Stimulated activated CD4-positive, alpha-beta T cell treated with anti-CD3 and anti-CD28 coated beads, Interleukin-1b, Interleukin-23, amount 100 ng/mL, for 24 hours (primary cell): Measurements from ENCODE around the gene OTUD3.
"Not testable (repeated sequence)": the region's sequence is repeated elsewhere in the genome, so short reads cannot be mapped to it uniquely, and the experiment has no call there.

Experiments used
- DNase-seq, 4 experiments: peaks; one replicate each; pipeline ENCODE4 v3.0.0-alpha.2; 2020; ENCODE audit warnings: low read depth in 4 of 4, low spot score in 1 of 4

OTUD3 gene

GRCh38 chr1:19909971-19910370 is 27.8 kb downstream of the OTUD3 start:
- no peak for DNase-seq

DNA sequence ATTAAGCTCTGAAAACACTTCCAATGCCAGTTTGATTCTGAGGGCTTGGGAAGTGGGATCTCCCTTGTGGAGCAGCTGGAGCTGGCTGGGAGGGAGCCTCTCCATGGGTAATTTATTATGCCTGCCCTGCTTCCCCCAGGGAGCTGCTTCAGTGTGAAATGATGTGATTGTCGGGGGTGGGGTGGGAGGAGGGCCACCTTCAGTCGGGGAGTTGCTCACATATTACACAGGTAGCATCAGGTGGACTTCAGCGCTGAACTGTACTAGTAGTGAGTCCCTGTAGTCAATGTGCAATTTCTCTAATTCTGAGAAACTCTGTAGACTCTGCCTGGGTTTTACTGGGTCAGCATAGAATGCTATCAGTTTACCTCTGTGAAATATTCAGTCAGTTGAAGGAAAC is 28.5 kb downstream of the OTUD3 start:
- no peak for DNase-seq

DNA sequence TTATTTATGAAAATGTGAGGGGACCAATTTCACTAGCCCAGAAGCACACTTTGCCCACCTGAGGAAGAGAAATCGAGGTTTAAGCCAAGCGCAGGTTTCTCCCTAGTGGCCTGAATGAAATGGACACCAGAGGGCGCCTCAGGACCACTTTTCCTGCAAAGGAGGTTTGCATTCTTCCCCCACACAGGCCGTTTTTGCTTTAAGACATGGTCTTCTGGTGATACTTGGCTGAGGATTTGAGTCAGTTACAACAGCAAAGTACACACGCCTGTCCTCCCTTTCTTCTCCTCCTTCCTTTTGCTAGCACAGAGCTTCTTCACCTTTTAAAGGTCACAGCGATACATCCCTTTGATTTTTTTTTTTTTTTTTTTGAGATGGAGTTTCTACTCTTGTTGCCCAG is 35.9 kb downstream of the OTUD3 start:
- DNase-seq = peak; percentile 72 to 81 (median 76)

DNA sequence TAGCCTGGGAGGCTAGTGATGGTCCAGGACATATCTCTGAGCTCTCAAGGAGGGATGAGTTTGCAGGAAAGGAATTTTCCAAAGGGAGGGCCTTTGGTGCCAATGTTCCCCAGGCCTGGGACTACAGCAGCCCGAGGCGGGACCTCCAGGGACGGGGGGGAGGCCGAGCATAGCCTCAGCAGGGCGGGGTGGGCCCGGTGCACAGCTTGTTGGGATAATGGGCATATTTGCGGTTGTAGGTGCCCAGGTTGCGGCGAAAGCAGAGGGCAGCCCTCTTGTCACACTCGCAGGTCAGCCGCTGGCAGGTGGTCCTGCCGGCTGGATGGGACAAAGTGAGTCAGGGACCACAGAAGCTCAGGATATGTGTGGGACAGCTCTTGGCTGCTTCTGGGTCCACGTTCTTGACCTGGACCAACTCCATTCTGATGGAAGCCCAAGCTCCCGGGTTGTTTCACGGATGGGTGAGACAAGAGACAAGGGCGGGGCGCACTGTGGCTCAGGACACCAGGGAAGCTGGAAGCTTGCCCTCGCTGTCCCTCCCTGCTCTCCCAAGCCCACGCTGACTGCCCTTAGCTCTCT is 38.0 kb downstream of the OTUD3 start:
- DNase-seq = no peak

- DNase-seq = no peak
These were observed 39.1 kb downstream of the OTUD3 start for GRCh38 chr1:19921310-19921709.

- DNase-seq = no peak
These were observed 40.0 kb downstream of the OTUD3 start for GRCh38 chr1:19922015-19922688.

GRCh38 chr1:19923137-19923952 is 41.1 kb downstream of the OTUD3 start, which contains the start of gene PLA2G2E:
PLA2G2E (minus strand) TSS chr1:19923617; CDS start chr1:19923559, 58 bp downstream.
- no peak for DNase-seq

DNA sequence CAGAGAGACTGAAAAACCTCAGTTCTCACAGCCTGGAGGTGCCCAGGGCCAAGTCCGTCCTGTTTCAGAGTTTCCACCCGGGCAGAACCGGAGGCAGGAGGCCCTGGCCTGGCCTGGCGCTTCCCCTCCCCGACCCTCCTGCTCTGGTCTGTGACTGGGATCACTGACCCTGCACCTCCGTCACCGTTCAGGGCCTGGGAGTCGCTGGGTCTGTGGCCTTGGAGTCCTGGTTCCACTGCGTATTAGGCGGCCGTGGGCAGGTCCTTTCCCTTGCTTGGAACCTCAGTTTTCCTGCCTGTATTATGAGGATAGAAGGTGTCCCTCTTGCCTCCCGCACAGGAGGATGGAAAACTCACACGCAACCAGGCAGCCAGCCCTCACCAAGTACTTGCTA is 41.8 kb downstream of the OTUD3 start:
- no peak for DNase-seq

DNA sequence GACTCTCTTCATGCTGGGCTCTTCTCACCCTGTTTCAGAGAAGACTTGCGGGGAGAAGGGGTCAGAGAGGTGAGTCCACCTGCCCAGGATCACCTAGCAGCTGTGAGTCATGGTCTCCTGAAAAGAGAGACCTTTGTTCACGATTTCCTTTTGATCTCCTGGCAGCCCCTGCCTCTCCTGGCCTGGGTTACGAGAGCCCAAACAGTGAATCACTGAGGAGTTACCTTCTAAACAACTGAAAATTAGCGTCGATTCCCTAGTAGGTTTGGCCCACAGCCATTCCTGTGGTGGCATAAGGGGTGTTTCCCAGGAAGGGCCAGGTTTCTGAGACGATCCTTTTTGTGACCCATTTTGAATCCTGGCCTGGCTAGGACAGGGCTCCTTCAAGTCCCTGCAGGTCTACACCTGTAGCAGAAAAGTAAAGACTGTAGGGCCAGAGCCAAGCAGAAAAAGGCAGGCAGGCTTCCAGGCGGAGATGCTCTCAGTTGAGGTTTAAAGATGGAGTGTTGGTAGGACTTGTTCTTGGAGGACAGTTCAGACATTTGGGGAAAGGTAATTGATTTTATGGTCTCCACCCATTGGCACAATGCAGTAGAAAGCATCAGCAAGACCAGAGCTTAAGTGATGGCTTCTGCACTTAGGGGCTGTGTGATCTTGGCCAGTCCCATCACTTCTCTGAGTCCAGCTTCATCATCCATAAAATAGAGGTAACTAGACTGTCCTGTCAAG is 43.3 kb downstream of the OTUD3 start:
- no peak for DNase-seq

GRCh38 chr1:19926296-19927129 is 44.3 kb downstream of the OTUD3 start:
- no peak for DNase-seq

- DNase-seq = not testable (repeated sequence)
These were observed 44.9 kb downstream of the OTUD3 start for GRCh38 chr1:19927130-19927421.

DNA sequence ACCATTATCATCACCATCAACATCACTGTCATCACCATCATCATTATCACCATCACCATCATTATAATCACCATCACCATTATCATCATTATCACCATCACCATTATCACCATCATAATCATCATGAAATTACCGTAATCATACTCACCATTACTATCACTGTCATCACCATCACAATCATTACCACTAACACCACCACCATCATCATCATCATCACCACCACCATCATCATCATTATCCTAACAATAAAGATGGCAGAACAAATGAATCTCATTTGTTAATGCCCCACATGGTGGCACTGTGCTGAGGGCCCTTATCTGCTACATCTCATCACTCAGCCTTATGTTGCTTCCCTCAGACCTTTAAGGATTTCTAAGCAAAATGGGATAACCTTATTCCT is 50.7 kb downstream of the OTUD3 start:
- no peak for DNase-seq

- no peak for DNase-seq
These were observed 52.1 kb downstream of the OTUD3 start for GRCh38 chr1:19934336-19934735.

- no peak for DNase-seq
These were observed 54.0 kb downstream of the OTUD3 start for GRCh38 chr1:19936061-19936750.

DNA sequence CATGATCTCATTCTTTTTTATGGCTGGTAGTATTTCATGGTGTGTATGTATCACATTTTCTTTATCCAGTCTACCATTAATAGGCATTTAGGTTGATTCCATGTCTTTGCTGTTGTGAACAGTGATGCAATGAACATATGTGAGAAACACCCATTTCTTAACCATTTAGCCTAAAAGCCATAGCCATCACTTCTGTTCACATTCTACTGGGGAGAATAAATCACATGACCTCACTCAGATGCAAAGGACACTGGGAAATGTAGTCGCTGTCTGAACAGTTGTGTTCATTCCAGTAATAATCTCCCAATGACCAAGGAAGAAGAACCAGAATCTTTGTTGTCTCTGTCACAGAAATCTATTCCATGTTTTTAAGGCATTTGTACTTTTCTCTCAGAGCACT is 56.3 kb downstream of the OTUD3 start:
- DNase-seq = no peak

DNA sequence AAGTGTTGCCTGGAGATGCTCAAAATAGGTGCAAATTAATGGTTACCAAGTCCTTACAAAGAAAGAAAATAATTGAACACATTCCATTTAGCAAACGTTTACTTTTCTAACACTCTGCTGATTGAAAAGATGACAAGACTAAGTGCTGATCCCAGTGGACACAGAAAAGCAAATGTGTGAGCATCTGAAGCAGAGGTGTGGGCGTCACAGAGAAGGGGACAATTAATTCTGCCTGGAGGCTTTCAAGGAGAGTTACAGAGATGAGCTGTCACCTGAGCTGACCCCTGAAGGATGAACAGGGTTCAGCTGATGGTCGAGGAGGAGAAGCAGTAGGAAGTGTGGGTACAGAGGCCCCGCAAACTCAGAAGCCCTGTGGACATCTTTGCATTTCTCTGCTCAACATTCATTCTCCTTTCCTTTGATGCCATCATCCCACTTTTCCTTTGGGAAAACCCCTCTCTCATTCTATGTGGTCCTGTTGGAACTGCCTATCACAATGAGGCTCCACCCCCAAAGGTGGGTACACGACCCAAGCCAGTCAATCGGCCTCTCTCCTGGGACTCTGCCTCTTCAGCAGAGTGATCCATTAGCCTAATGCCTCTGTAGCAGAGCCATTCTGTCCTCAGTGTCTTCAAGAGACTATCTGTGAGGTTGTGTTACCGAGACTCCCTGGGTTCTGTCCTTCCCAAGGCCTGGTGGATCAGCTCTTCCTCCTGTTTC is 58.5 kb downstream of the OTUD3 start:
- no peak for DNase-seq

DNA sequence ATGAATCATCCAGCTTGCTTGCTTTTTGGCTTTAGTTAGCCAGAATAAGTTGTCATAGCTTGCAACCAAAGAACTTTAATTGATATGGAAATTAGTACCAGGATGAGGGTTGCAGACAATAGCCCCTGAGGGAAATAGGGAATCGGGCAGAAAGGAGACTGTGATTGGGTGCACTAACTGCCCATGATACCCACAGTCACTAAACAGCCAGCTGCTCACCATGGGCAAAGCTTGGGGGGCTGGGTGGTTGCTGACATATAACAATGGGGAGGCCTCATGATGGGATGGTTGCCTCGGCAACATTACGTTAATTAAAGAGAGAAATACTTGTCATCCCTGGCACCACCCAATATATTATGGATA is 59.0 kb downstream of the OTUD3 start:
- no peak for DNase-seq

- DNase-seq = no peak
These were observed 59.9 kb downstream of the OTUD3 start for GRCh38 chr1:19942088-19942487.

- DNase-seq = no peak
These were observed 60.5 kb downstream of the OTUD3 start for GRCh38 chr1:19942657-19943056.

DNA sequence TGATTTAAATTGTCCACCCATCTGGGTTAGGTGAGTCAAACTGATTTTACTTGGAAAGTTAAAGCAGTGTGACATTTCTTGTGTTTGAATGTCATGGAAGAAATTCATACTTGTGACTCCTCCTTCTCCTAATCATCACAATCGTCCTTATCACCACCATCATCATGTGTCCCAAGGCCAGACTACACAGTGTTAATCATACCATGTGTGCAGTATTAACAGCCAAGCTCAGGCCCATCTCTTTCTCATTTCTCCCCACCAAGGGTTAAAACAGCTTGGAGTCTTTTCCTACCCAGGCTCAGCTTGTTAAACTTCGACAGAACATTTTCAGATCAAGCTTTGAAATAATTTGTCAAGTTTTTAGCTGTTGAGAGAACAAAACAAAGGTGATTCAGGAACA is 63.7 kb downstream of the OTUD3 start:
- no peak for DNase-seq
